Measurements from ENCODE around the gene NINJ2.

Gene NINJ2

DNA sequence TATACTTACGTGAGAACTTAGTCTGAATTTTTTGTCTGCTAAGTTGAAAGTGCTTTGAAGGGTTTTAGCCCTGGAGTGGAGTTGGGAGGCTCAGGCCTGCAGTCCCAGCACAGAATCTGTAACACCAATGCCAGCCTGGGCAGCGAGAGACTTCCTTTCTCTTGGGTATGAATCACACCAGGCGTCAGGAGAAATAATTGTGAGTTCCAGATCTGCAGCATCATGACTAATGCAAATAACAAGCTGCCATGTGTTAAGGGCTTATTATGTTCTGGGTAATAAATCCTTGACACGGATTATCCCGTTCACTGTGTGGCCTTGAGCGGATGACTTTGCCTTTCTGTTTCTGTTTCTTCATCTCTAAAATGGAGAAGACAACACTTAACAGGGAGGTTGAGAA, 132.9 kb downstream of the NINJ2 start:
- H3K36me3 ChIP-seq (ENCODE audit: insufficient read depth, low read length), result no peaks in the 10 kb centered on the region
- H4K20me1 ChIP-seq (ENCODE audit: insufficient read depth, low read length, poor library complexity, severe bottlenecking), result no peaks in the 10 kb centered on the region
- no peaks in the 10 kb centered on the region for H3K27me3 ChIP-seq (ENCODE audit: insufficient read depth, low read length, poor library complexity, severe bottlenecking)
- peaks cover 12% of the 10 kb centered on the region; the same call in 1 of the 2 replicates for H3K9me3 ChIP-seq (ENCODE audit: insufficient read depth, low read depth, low read length)
- H2AFZ ChIP-seq (ENCODE audit: low read length), result no peak overlapping the region
- no peak overlapping the region for H3K9ac ChIP-seq (ENCODE audit: low read depth, low read length, poor library complexity, severe bottlenecking)
- no peak overlapping the region for H3K4me3 ChIP-seq (ENCODE audit: low read length, poor library complexity, severe bottlenecking)
- no peak for TF ChIP-seq EZH2phosphoT487 (IDR thresholded peaks at IDR 0.05; ENCODE audit: borderline replicate concordance)
- TF ChIP-seq, protein P1, sequence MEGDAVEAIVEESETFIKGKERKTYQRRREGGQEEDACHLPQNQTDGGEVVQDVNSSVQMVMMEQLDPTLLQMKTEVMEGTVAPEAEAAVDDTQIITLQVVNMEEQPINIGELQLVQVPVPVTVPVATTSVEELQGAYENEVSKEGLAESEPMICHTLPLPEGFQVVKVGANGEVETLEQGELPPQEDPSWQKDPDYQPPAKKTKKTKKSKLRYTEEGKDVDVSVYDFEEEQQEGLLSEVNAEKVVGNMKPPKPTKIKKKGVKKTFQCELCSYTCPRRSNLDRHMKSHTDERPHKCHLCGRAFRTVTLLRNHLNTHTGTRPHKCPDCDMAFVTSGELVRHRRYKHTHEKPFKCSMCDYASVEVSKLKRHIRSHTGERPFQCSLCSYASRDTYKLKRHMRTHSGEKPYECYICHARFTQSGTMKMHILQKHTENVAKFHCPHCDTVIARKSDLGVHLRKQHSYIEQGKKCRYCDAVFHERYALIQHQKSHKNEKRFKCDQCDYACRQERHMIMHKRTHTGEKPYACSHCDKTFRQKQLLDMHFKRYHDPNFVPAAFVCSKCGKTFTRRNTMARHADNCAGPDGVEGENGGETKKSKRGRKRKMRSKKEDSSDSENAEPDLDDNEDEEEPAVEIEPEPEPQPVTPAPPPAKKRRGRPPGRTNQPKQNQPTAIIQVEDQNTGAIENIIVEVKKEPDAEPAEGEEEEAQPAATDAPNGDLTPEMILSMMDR (conservative IDR thresholded peaks at IDR 0.05; ENCODE audit: low read length), result no peak
- H3K4me1 ChIP-seq (ENCODE audit: insufficient read depth, low read length, poor library complexity, severe bottlenecking), result no peaks in the 10 kb centered on the region
- no peak overlapping the region for H3K4me2 ChIP-seq (ENCODE audit: low read depth, low read length, poor library complexity, severe bottlenecking)
- H3F3A ChIP-seq (ENCODE audit: low read depth), result no peaks in the 10 kb centered on the region
- H3K9me2 ChIP-seq (replicated peaks; ENCODE audit: low read depth, low read length), result no peaks in the 10 kb centered on the region
- H3K79me2 ChIP-seq (ENCODE audit: insufficient read depth, low read length), result no peaks in the 10 kb centered on the region

DNA sequence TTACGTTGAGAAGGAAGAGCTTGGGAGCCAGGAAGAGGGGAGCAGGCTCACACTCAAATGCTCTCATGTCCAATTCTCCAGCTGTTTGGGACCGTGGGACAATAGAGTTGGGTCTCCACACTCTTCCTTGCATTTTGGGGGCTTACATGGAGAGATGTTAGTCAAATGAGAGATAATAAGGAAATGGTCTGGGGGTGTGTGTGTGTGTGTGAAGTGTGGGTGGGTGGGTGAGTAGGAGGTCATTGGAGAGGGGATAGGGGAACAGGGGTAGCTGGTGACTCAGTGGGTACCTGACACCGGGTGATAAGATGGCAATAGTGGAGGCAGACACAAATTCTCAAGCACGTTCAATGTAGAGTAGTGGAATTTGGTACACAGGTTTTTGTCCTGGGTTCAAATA, 135.5 kb downstream of the NINJ2 start:
- Histone ChIP-seq H3K4me2 (ENCODE audit: low read depth, low read length, poor library complexity, severe bottlenecking) (no peak overlapping the region), H4K20me1 (ENCODE audit: insufficient read depth, low read length, poor library complexity, severe bottlenecking) (no peaks in the 10 kb centered on the region), H3K9ac (ENCODE audit: low read depth, low read length, poor library complexity, severe bottlenecking) (no peak overlapping the region), H3K4me3 (ENCODE audit: low read length, poor library complexity, severe bottlenecking) (no peak overlapping the region), H3K27me3 (ENCODE audit: insufficient read depth, low read length, poor library complexity, severe bottlenecking) (no peaks in the 10 kb centered on the region), H3K9me2 (replicated peaks; ENCODE audit: low read depth, low read length) (no peaks in the 10 kb centered on the region), H2AFZ (ENCODE audit: low read length) (no peak overlapping the region), H3F3A (ENCODE audit: low read depth) (no peaks in the 10 kb centered on the region), H3K4me1 (ENCODE audit: insufficient read depth, low read length, poor library complexity, severe bottlenecking) (no peaks in the 10 kb centered on the region), H3K79me2 (ENCODE audit: insufficient read depth, low read length) (no peaks in the 10 kb centered on the region), H3K9me3 (ENCODE audit: insufficient read depth, low read depth, low read length) (peaks cover 12% of the 10 kb centered on the region; the same call in 1 of the 2 replicates), H3K36me3 (ENCODE audit: insufficient read depth, low read length) (no peaks in the 10 kb centered on the region)
- TF ChIP-seq EZH2phosphoT487 (IDR thresholded peaks at IDR 0.05; ENCODE audit: borderline replicate concordance), result no peak
- TF ChIP-seq, protein P1 (conservative IDR thresholded peaks at IDR 0.05; ENCODE audit: low read length), result no peak

DNA sequence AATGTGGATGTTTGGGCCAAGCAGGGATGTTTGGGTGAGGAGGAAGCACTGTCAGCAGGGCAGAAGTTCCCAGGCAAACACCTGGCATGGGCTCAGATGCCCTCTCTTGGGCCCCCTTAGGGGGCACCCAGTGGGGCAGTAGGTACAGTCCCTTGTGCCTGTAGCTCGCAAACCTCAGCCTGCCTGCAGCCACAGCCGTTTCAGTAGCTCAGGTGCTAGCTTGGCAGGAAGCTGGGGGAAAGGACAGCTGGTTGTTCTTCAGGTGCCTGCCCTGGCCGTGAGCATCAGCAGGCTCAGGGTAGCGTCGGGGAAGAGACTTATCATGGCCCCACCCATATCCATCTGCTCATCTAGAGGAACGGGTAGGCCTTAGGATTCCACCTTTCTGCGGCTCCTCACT, 136.0 kb downstream of the NINJ2 start:
- no peaks in the 10 kb centered on the region for H3K79me2 ChIP-seq (ENCODE audit: insufficient read depth, low read length)
- H3K4me2 ChIP-seq (ENCODE audit: low read depth, low read length, poor library complexity, severe bottlenecking), result no peak overlapping the region
- H3K9ac ChIP-seq (ENCODE audit: low read depth, low read length, poor library complexity, severe bottlenecking), result no peak overlapping the region
- H3K36me3 ChIP-seq (ENCODE audit: insufficient read depth, low read length), result no peaks in the 10 kb centered on the region
- no peaks in the 10 kb centered on the region for H3K27me3 ChIP-seq (ENCODE audit: insufficient read depth, low read length, poor library complexity, severe bottlenecking)
- no peaks in the 10 kb centered on the region for H3F3A ChIP-seq (ENCODE audit: low read depth)
- H3K9me2 ChIP-seq (replicated peaks; ENCODE audit: low read depth, low read length), result no peaks in the 10 kb centered on the region
- no peak overlapping the region for H3K4me3 ChIP-seq (ENCODE audit: low read length, poor library complexity, severe bottlenecking)
- no peak overlapping the region for H2AFZ ChIP-seq (ENCODE audit: low read length)
- TF ChIP-seq, protein P1 (conservative IDR thresholded peaks at IDR 0.05; ENCODE audit: low read length), result no peak
- no peak for TF ChIP-seq EZH2phosphoT487 (IDR thresholded peaks at IDR 0.05; ENCODE audit: borderline replicate concordance)
- H3K4me1 ChIP-seq (ENCODE audit: insufficient read depth, low read length, poor library complexity, severe bottlenecking), result no peaks in the 10 kb centered on the region
- H3K9me3 ChIP-seq (ENCODE audit: insufficient read depth, low read depth, low read length), result peaks cover 12% of the 10 kb centered on the region; the same call in 1 of the 2 replicates
- no peaks in the 10 kb centered on the region for H4K20me1 ChIP-seq (ENCODE audit: insufficient read depth, low read length, poor library complexity, severe bottlenecking)
